ENCODE data around the gene RAB3GAP2.
"Not testable (repeated sequence)": the region's sequence is repeated elsewhere in the genome, so short reads cannot be mapped to it uniquely, and the experiment has no call there.

Gene RAB3GAP2

DNA sequence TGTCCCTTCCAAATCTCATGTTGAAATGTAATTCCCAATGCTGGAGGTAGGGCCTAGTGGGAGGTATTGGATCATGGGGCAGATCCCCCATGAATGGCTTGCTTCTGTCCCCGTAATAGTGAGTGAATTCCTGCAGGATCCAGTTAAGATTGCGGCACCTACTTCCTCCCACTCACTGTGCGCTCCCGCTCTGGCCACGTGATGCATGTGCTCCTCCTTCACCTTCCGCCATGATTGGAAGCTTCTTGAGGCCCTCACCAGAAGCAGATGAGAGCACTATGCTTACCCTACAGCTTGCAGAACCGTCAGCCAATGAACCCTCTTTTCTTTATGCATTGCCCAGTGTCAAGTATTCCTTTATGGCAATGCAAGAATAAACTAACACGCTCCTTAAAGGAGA is 14.9 kb upstream of the RAB3GAP2 start:
- DNase-seq, result no peak

DNA sequence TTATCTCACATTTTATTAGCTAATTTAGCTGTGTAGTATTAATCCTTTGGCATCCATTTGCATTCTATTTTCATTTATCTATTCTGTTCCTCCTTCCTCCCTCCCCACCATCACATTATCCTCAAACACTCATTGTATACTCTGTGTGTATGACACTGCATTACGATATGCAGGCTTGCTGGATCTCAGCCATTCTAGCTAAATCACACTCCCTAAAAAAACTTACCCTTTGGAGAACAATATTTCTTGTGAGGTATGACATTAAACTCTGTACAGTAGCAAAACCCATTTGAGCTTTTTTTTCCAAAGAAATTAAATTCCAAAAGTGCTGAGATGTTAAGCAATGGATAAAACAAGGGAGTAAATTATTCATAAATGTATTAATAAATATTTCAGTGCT is 11.4 kb upstream of the RAB3GAP2 start:
- DNase-seq, result no peak

DNA sequence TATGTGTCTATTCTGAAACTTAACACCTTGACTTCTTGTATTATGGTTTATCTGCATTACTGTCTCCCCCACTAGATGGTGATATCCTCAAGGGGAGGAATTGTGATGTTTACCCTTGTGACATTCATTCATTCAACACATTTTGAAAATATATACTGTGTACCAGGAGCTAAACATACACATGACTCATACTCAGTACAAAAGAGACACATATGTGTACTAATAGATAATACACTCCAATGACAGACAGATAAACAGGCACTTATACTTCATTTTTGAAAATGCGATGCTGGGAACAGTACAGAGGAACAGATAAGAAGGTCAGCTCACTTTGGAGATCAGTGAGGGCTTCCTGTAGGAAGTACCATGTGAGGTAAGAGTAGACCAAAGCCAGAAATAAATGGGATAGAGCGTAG is 8.9 kb upstream of the RAB3GAP2 start:
- no peak for DNase-seq

DNA sequence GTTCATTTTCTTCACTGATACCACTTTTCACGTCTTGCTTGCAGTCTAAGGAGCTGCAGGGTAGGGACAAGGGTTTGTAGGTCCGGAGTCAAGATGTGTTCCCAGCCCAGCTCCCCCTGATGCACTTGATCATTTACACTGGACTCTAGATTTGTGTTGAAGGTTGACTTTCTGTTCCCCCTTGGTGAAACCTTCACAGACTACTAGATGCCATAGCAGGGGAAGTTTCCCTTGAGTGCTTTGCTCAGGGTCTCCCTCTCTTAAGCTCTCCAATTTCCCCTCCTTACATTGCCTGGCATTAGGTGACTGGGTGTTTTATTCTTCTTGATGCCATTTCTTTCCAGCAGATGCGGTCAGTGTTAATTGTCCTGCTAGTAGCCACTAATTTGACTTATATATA is 8.0 kb upstream of the RAB3GAP2 start:
- DNase-seq, result no peak

DNA sequence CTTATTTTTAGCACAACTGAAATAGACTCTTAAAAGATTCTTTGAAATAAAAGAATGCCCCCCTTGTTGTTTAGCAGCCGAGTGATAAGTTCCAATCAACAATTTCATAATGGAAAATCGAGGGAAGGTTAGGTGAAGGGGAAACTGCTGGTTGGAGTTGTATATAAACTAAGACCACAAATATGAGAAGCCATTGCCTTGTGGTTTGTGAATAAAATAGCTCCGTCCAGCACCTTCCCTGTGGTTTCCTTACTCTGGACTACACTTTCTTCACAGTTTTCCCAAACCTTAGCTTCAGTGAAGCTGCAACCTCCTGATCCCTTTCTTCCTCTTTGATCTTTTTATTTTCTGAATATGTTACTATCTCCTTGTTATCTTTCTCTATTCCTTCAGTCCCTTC is 6.7 kb upstream of the RAB3GAP2 start:
- DNase-seq, result no peak

DNA sequence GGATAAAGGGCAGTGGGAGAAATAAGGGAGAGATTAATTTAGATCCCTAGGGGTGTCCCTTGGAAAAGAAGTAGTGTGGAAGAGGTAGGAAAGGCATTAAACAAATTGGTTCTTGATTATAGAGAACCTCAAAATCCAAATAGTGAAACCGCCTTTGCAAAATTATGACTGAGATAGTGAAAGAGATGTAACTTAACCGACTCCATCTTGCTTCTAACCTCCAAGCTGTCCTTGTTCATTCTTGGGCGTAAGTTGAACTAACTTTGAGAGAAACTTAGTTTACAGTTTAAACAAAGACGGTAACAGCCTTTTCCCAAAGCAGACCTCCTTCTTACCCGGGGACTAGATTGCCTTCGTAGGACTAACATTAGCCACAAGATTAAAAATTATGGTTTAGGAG is 3.2 kb upstream of the RAB3GAP2 start:
- no peak for DNase-seq

DNA sequence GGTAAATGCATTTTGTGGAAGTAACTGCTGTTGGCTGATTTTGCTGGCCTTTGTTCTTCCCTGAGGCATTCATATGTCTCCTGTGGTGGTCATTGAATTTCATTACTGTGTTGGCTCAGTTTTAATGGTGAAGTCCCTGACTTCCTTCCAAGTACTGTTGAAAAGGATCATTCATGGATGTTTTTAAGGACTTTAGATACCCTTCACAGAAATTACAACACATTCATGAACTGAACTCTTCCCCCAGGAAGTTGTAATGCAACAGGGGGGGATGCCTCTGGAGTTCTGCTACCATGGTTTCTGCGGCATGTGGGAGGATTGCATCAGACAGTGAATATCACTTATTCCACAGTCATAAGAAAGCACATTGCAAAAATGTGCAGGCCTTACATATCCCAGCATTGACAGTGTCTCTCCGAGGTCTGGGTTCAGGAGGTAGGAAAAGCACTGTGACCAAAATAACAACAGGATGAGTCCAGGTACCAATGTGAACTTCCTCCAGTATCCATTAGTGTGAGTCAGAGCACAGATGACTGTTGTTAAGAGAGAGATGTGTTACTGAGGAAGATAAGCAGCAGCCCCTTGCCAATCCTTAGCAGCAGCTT is 2.1 kb upstream of the RAB3GAP2 start:
- no peak for DNase-seq

DNA sequence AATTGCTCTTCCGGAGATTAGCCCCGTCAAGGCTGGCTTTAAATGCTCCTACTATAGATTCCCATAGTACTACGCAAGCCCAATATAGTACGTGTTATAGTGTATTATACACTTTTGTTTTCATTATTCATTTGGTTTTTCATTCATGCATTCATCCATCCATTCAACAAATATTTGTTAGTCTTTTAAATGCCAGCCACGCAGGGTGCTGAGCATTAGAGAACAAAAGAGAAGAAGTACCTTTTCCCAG is 513 bp upstream of the RAB3GAP2 start:
- no peak for DNase-seq

DNA sequence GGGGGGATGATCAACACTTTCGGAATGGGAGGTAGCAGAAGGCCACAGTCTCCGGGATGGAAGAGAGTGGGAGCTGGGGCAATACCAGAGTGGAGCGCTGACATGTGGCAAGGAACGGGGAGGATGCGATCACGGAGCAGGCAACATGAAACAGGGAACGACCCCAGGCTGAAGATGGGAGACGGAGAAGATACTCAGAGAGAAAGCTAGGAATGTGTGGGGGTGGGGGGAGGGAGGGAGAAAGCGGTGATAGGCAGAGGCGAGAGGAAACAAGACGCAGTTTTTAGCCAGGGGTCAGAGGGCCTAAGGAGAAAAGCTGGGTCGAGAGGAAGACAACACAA is 577 bp downstream of the RAB3GAP2 start:
- no peak for DNase-seq

DNA sequence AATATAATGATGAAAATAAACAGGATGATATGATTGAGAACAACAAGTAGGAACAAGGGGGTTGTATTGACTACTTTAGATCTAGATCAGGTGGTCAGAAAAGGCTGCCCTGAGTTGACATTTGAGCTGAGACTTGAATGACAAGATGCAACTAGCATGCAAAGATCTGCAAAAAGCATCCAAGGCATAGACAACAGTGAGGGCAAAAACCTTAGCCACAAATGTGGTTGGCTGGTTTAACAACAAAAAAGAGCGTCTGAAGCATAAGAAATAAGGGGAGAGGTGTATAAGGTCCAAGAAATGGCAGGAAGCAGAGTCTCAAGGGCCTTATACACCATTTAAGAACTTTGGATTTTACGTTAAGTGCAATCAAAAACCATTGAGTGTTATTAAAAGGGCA is 3.2 kb downstream of the RAB3GAP2 start:
- no peak for DNase-seq

DNA sequence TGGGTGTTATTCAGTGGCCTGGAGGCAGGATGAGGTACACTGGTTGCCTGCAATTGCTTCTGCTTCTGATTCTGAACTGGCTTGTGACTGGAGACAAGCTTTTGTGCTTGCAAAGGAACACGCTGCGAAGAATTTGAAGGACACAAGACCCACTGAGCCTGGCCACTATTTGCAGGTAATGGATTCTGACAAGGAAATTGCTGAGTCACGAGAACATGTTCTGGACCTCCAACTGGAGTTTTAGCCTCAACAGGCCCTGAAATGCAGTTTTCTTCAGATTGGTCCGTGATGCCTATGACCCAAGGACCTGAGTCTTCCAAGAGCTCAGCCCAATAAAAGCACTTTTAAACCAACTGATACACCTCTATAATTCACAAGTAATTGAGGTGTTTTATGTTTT is 4.6 kb downstream of the RAB3GAP2 start:
- DNase-seq, result no peak

DNA sequence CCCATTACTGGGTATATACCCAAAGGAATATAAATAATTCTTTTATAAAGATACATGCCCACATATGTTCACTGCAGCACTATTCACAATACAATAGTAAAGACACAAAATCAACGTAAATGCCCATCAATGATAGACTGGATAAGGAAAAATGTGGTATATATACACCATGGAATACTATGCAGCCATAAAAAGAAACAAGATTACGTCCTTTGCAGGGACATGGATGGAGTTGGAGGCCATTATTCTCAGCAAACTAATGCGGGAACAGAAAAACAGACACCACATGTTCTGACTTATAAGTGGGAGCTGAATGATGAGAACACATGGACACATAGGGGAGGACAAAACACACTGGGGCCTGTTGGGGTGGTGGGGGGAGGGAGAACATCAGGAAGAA is 12.0 kb downstream of the RAB3GAP2 start:
- not testable (repeated sequence) for DNase-seq

DNA sequence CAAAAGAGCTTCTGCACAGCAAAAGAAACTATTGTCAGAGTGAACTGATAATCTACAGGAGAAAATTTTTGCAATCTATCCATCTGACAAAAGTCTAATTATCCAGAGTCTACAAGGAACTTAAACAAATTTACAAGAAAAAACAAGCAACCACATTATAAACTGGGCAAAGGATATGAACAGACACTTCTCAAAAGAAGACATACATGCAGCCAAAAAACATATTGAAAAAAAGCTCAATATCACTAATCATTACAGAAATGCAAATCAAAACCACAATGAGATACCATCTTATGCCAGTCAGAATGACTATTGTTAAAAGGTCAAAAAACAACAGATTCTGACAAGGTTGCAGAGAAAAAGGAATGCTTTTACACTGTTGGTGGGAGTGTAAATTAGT is 12.5 kb downstream of the RAB3GAP2 start:
- DNase-seq, result not testable (repeated sequence)

DNA sequence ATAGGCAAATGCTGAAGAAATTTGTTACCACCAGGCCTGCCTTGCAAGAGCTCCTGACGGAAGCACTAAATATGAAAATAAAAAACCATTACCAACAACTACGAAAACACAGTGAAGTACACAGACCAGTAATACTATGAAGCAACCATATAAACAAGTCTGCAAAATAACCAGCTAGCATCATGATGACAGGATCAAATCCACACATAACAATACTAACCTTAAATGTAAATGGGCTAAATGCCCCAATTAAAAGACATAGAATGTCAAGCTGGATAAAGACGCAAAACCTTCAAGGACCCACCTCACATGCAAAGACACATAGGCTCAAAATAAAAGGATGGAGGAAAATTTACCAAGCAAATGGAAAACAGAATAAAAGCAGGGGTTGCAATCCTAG is 16.1 kb downstream of the RAB3GAP2 start:
- DNase-seq, result not testable (repeated sequence)

DNA sequence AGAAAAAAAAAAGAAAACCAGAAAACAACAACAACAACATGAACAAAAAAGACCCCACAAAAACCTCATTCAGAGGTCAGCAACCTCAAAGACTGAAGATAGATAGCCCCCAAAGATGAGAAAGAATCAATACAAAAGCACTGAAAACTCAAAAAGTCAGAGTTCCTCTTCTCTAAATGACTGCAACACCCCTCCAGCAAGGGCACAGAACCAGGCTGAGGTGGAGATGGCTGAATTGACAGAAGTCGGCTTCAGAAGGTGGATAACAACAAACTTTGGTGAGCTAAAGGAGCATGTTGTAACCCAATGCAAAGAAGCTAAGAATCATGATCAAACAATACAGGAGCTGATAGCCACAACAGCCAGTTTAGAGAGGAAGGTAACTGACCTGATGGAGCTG is 17.0 kb downstream of the RAB3GAP2 start:
- no peak for DNase-seq

DNA sequence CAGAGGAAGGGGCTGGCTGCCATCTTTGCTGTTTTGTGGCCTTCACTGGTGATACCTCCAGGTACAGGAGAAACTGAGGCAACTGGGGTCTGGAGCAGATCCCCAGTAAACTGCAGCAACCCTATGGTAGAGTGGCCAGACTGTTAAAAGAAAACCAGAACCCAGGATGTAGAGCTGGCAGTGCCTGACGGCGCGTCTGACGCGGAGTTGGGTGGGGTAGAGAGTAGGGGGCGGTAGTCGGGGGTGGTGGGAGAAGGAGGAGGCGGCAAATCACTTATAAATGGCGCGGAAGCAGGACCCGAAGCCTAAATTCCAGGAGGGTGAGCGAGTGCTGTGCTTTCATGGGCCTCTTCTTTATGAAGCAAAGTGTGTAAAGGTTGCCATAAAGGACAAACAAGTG is 19.0 kb downstream of the RAB3GAP2 start:
- not testable (repeated sequence) for DNase-seq

DNA sequence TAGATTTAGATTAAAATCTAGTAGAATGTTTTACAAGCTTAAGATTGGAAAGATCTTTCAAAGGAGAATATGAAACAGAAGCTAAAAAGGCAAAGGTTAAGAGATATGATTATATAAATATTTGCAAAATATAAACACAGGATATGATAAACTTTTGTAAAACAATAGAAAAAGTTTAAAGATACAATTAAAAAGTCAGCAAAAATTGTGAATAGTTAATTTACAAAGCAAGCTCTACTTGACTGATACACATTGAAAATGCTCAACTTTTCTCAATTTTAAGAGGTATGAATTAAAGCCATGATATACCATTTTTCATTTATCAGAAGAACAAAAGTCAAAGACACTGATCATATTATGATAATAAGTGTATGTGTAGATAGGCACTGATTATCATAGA is 21.0 kb downstream of the RAB3GAP2 start:
- no peak for DNase-seq

DNA sequence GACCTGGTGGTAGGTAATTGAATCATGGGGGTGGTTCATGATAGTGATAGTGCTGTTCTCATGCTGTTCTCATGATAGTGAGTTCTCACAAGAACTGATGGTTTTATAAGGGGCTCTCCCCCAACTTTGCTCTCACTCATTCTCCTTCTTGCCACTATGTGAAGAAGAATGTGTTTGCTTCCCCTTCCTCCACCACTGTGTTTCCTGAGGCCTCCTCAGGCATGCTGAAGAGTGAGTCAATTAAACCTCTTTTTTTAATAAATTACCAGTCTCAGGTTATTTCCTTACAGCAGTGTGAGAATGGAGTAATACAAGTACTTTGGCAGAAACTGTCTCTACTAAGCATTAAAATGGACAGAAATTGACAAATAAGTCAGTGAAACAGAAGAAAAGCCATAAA is 21.6 kb downstream of the RAB3GAP2 start:
- no peak for DNase-seq

DNA sequence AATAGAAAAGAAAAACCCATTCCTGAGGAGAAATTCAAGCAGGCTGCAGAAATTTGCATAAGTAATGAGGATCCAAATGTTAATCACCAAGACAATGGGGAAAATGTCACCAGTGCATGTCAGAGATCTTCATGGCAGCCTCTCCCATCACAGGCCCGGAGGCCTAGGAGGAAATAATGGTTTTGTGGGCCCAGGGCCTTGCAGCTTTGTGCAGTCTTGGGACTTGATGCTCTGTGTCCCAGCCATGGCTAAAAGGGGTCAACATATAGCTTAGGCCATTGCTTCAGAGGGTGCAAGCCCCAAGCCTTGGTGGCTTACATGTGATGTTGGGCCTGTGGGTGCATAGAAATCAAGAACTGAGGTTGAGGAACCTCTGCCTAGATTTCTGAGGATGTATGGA is 22.7 kb downstream of the RAB3GAP2 start:
- no peak for DNase-seq

DNA sequence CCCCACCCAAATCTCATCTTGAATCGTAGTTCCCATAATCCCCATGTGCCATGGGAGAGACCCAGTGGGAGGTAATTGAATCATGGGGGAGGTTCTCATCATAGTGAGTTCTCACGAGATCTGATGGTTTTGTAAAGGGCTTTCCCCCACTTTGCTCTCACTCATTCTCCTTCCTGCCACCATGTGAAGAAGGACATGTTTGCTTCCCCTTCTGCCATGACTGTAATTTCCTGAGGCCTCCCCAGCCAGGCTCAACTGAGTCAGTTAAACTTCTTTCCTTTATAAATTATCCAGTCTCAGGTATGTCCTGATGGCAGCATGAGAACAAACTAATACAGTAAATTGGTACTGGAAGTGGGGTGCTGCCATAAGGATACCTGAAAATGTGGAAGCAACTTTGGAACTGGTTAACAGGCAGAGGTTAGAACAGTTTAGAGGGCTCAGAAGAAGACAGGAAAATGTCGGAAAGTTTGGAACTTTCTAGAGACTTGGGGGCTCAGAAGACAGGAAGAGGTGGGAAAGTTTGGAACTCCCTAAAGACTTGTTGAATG is 23.5 kb downstream of the RAB3GAP2 start:
- not testable (repeated sequence) for DNase-seq

DNA sequence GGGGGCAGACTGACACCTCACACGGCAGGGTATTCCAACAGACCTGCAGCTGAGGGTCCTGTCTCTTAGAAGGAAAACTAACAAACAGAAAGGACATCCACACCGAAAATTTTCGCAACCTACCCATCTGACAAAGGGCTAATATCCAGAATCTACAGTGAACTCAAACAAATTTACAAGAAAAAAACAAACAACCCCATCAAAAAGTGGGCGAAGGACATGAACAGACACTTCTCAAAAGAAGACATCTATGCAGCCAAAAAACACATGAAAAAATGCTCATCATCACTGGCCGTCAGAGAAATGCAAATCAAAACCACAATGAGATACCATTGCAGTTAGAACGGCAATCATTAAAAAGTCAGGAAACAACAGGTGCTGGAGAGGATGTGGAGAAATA is 26.4 kb downstream of the RAB3GAP2 start:
- DNase-seq, result not testable (repeated sequence)

DNA sequence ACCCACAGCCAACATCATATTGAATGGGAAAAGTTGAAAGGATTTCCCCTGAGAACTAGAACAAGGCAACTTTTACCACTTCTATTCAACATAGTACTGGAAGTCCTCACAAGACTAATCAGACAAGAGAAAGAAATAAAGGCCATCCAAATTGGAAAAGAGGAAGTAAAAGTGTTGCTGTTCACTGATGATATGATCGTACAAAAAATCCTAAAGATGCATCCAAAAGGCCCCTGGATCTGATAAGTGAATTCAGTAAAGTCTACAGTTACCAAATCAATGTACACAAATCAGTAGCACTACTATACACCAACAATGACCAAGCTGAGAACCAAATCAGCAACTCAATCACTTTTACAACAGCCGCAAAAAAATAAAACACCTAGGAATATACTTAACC is 28.3 kb downstream of the RAB3GAP2 start:
- no peak for DNase-seq

DNA sequence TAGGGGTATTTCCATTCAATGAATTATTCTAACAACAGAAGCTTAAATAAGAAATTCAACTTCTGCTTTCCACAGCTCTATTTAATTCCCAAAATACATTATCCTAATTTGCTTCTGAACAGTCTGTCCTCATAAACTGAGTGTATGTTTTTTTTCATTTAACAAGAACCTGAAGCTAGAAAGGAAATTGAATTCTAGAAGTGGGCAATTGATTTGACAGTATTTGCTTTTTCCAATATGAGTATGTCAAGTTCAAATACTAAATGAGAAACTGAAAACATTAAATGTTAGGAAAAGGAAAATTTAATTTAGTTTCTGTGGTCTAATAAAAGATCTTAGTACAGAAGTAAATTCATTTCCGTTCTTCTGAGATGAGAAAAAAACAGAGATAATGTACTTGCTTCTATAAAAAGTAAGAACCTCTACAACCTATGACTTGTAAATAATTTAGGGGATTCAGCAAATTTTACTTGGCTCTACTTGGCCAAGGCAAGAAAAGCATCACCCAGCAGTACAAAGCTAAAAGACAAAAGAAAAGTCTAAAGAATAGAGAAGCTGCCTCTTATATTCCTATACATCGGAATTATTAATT is 31.1 kb downstream of the RAB3GAP2 start:
- DNase-seq, result no peak

DNA sequence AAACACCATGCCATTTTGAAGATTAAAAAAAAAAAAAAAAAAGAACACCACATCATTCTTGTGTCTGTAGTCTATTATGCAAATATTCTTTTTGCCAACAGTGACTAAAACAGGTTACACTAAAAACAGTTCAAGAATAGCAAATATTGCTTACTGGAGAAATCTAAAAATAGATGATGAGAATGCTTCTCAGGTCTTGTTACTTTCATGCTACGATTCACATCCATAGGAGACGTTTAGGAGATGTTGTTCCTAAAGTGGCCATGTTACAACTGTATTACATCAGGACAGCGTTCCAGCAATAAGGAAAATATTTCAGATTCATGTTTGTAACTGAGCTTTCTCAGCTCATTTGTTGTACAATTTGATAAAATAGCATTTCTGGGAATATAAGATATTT is 32.3 kb downstream of the RAB3GAP2 start:
- no peak for DNase-seq

DNA sequence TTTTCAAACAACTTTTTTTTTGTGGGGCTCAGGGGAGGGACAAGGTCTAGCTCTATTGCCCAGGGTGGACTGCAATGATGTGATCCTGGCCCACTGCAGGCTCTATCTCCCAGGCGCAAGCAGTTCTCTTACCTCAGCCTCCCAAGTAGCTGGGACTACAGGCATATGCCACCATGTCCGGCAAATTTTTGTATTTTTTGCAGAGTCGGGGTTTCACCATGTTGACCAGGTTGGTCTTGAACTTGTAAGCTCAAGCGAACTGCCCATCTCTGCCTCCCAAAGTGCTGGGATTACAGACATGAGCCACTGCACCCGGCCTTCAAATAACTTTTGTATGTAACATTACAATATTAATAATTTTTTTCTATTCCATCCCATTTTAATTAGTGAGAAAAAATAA is 33.0 kb downstream of the RAB3GAP2 start:
- DNase-seq, result no peak

DNA sequence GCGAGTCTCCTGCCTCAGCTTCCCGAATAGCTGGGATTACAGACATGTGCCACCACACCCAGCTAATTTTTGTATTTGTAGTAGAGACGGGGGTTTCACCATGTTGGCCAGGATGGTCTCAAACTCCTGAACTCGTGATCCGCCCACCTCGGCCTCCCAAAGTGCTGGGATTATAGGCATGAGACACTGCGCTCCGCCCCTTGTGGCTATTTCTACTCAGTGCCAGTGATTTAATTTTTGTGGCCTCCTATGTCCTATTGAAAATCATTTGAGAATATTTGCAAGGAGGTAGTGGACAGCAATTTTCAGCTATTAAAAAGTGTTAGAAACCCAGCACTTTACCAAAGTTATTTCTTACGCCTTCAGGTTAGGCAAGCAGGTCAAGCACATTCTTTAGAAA is 36.0 kb downstream of the RAB3GAP2 start:
- DNase-seq, result not testable (repeated sequence)
